ENCODE data around the gene DMRTC2. TPM values are rescaled to one million over a fixed set of nuclear protein-coding genes. Genes with fewer than 3 reads are reported as not detected.
"Not testable (repeated sequence)": the region's sequence is repeated elsewhere in the genome, so short reads cannot be mapped to it uniquely, and the experiment has no call there.

Gene DMRTC2
- total RNA-seq, 1 experiment from 2014 or later, result not detected

- H4K20me1 ChIP-seq (ENCODE audit: insufficient read depth), result peaks cover 62% of the 10 kb centered on the region
- no peak overlapping the region for H3K27ac ChIP-seq
- H3K36me3 ChIP-seq (ENCODE audit: low read depth), result peaks cover 35% of the 10 kb centered on the region
- H3K27me3 ChIP-seq (ENCODE audit: insufficient read depth, low read depth), result no peaks in the 10 kb centered on the region
- no peaks in the 10 kb centered on the region for H3K9me2 ChIP-seq (ENCODE audit: insufficient read depth)
- H3K9me3 ChIP-seq (ENCODE audit: insufficient read depth, low read depth), result no peaks in the 10 kb centered on the region
- peak in 1 of 2 experiments; percentile 41 for DNase-seq
- no peak overlapping the region for H3K4me2 ChIP-seq
- H3K4me1 ChIP-seq (replicated peaks; ENCODE audit: insufficient read depth), result peaks cover 18% of the 10 kb centered on the region
- H2AFZ ChIP-seq, result no peak overlapping the region
- ChIA-PET CTCF (no interaction called here), POLR2A (ENCODE audit: unreplicated experiment) (no interaction called here)
- H3K4me3 ChIP-seq, result no peak overlapping the region
- intact Hi-C loops (cut with micrococcal nuclease; ENCODE audit: unreplicated experiment), result no loop called here
- peaks cover 18% of the 10 kb centered on the region for H3K79me2 ChIP-seq (ENCODE audit: low read depth)
- TF ChIP-seq EZH2 (IDR thresholded peaks at IDR 0.05; ENCODE audit: low read depth), result no peak
- TF ChIP-seq, protein P1, sequence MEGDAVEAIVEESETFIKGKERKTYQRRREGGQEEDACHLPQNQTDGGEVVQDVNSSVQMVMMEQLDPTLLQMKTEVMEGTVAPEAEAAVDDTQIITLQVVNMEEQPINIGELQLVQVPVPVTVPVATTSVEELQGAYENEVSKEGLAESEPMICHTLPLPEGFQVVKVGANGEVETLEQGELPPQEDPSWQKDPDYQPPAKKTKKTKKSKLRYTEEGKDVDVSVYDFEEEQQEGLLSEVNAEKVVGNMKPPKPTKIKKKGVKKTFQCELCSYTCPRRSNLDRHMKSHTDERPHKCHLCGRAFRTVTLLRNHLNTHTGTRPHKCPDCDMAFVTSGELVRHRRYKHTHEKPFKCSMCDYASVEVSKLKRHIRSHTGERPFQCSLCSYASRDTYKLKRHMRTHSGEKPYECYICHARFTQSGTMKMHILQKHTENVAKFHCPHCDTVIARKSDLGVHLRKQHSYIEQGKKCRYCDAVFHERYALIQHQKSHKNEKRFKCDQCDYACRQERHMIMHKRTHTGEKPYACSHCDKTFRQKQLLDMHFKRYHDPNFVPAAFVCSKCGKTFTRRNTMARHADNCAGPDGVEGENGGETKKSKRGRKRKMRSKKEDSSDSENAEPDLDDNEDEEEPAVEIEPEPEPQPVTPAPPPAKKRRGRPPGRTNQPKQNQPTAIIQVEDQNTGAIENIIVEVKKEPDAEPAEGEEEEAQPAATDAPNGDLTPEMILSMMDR (conservative IDR thresholded peaks at IDR 0.05), result no peak
- no TSS peak for BruUV-seq (replicated peaks)
- peaks cover 68% of the 10 kb centered on the region for H3F3A ChIP-seq (ENCODE audit: insufficient read depth, low read depth)
Observed at GRCh38 chr19:41871573-41872383, 26.9 kb downstream of the DMRTC2 start.

- CTCF ChIA-PET, result no interaction called here
- POLR2A ChIA-PET (ENCODE audit: unreplicated experiment), result interaction anchor here (0.7 kb wide), 1 partner anchor 215 kb away, joined by 6 read pairs; no protein-coding TSS in a partner anchor
- no peak for DNase-seq
- TF ChIP-seq, protein P1 (conservative IDR thresholded peaks at IDR 0.05), result no peak
- no peak for TF ChIP-seq EZH2 (IDR thresholded peaks at IDR 0.05; ENCODE audit: low read depth)
- Histone ChIP-seq H3K4me2 (no peak overlapping the region), H3K36me3 (ENCODE audit: low read depth) (peaks cover 33% of the 10 kb centered on the region), H2AFZ (no peak overlapping the region), H3K4me1 (replicated peaks; ENCODE audit: insufficient read depth) (peaks cover 14% of the 10 kb centered on the region), H3K9me3 (ENCODE audit: insufficient read depth, low read depth) (no peaks in the 10 kb centered on the region), H3K4me3 (no peak overlapping the region), H4K20me1 (ENCODE audit: insufficient read depth) (peaks cover 56% of the 10 kb centered on the region), H3K79me2 (ENCODE audit: low read depth) (peaks cover 12% of the 10 kb centered on the region), H3K9me2 (ENCODE audit: insufficient read depth) (no peaks in the 10 kb centered on the region), H3F3A (ENCODE audit: insufficient read depth, low read depth) (peaks cover 62% of the 10 kb centered on the region), H3K27ac (no peak overlapping the region), H3K27me3 (ENCODE audit: insufficient read depth, low read depth) (no peaks in the 10 kb centered on the region)
- intact Hi-C loops (cut with micrococcal nuclease; ENCODE audit: unreplicated experiment), result no loop called here
- TSS peak; percentile 10 for BruUV-seq (replicated peaks)
Observed at GRCh38 chr19:41872384-41872774, 27.5 kb downstream of the DMRTC2 start.

DNA sequence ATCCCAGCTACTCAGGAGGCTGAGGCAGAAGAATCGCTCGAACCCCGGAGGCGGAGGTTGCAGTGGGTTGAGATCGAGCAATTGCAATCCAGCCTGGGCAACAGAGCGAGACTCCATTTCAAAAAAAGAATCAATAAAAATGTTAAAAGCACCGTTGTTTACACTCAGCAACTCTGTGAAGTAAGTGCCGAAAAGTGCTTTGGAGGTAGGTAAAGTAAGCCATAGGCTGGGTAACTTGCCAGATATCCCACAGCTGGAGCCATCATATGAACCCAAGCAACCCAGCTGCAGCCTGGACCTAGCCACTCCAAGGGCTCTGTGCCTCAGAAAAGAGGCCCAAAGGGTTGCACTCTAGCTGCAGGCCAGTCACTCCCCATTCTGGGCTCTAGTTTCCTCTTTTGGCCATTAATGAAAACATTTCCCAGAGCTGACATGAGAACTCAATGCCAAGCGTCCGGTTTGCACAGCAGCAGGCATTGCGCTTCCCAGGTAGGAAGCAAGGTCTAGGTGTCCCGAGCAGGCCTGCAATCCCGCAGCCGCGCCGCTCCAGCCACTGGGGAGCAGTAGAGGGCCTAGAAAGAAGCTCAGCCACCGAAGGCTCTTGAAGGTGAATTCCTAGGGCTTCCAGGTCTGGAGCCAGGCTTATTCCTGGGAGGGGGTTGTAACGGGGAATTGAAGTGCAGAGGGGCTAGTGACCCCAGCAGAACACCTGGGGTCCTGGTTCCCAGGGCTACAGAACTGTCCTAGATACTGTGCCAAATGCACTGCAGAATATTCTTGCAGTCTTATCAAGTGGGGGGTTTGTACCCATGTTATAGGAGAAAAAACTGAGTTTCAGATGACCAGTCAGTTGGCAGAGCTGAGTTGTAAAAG lies 28.2 kb downstream of the DMRTC2 start:
- peaks cover 56% of the 10 kb centered on the region for H3F3A ChIP-seq (ENCODE audit: insufficient read depth, low read depth)
- ChIA-PET POLR2A (ENCODE audit: unreplicated experiment) (interaction anchor here (0.5 to 1.0 kb wide), 5 partner anchors 14 to 214 kb away, joined by 3 to 6 read pairs (median 3); no protein-coding TSS in a partner anchor), CTCF (interaction anchor here (0.8 to 1.0 kb wide), 3 partner anchors 14 to 85 kb away, joined by 3 read pairs; no protein-coding TSS in a partner anchor)
- no peaks in the 10 kb centered on the region for H3K27me3 ChIP-seq (ENCODE audit: insufficient read depth, low read depth)
- no peak overlapping the region for H3K4me2 ChIP-seq
- H3K4me3 ChIP-seq, result no peak overlapping the region
- intact Hi-C loops (cut with micrococcal nuclease; ENCODE audit: unreplicated experiment), result loop anchor here (1.0 kb wide), 2 partner anchors 78 to 85 kb away; no protein-coding TSS in a partner anchor
- no TSS peak for BruUV-seq (replicated peaks)
- H3K9me2 ChIP-seq (ENCODE audit: insufficient read depth), result no peaks in the 10 kb centered on the region
- H3K27ac ChIP-seq, result no peak overlapping the region
- TF ChIP-seq, protein P1 (conservative IDR thresholded peaks at IDR 0.05), result peak; percentile 82
- TF ChIP-seq EZH2 (IDR thresholded peaks at IDR 0.05; ENCODE audit: low read depth), result no peak
- H4K20me1 ChIP-seq (ENCODE audit: insufficient read depth), result peaks cover 50% of the 10 kb centered on the region
- no peaks in the 10 kb centered on the region for H3K9me3 ChIP-seq (ENCODE audit: insufficient read depth, low read depth)
- DNase-seq, result peak; percentile 79 to 84
- peaks cover 8% of the 10 kb centered on the region for H3K4me1 ChIP-seq (replicated peaks; ENCODE audit: insufficient read depth)
- H3K79me2 ChIP-seq (ENCODE audit: low read depth), result peaks cover 6% of the 10 kb centered on the region
- H3K36me3 ChIP-seq (ENCODE audit: low read depth), result peaks cover 27% of the 10 kb centered on the region
- no peak overlapping the region for H2AFZ ChIP-seq

DNA sequence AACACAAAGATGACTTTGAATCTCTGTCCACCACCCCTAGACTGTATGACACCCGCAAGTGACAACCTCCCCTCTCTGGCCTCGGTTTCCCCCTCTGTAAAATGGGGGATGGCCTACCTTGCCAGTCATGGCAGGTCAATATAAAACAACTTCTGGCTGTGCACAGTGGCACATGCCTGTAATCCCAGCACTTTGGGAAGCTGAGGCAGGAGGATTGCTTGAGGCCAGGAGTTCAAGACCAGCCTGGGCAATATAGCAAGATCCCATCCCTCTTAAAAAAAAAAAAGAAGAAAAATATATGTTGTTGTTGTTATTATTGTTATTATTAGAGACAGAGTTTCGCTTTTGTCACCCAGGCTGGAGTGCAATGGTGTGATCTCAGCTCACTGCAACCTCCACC lies 31.1 kb downstream of the DMRTC2 start:
- H3K4me2 ChIP-seq; H3K9me3 ChIP-seq (ENCODE audit: insufficient read depth, low read depth); H3K79me2 ChIP-seq (ENCODE audit: low read depth); H2AFZ ChIP-seq; BruUV-seq (replicated peaks); DNase-seq; H3K4me1 ChIP-seq (replicated peaks; ENCODE audit: insufficient read depth); H3K27ac ChIP-seq; H3K27me3 ChIP-seq (ENCODE audit: insufficient read depth, low read depth); H3K36me3 ChIP-seq (ENCODE audit: low read depth); POLR2A ChIA-PET (ENCODE audit: unreplicated experiment); intact Hi-C loops (cut with micrococcal nuclease; ENCODE audit: unreplicated experiment); H3K9me2 ChIP-seq (ENCODE audit: insufficient read depth); H3K4me3 ChIP-seq: not testable (repeated sequence)
- H4K20me1 ChIP-seq (ENCODE audit: insufficient read depth), result peaks cover 20% of the 10 kb centered on the region
- peaks cover 26% of the 10 kb centered on the region for H3F3A ChIP-seq (ENCODE audit: insufficient read depth, low read depth)
- CTCF ChIA-PET, result interaction anchor here (0.6 kb wide), 2 partner anchors 67 to 82 kb away, joined by 3 to 11 read pairs; no protein-coding TSS in a partner anchor

Data from PC-9 (cell line).